HG02973 (cell line): Measurements from ENCODE around the gene BIN1.

Experiments used
- ATAC-seq: cut with Tn5 transposase; IDR thresholded peaks from one replicate; pipeline ENCODE4 v1.9.1; 2021; ENCODE audit warnings: moderate library complexity; ENCODE audit not compliant: unreplicated experiment

BIN1 gene

GRCh38 chr2:127048969-127049897 lies 57.7 kb downstream of the BIN1 start:
- ATAC-seq, result no peak

- ATAC-seq, result no peak
Observed at GRCh38 chr2:127048618-127048935, 58.4 kb downstream of the BIN1 start.

GRCh38 chr2:127047716-127048617 lies 59.0 kb downstream of the BIN1 start:
- no peak for ATAC-seq

- no peak for ATAC-seq
Observed at GRCh38 chr2:127047054-127047453, 59.9 kb downstream of the BIN1 start.

GRCh38 chr2:127046579-127046978 lies 60.4 kb downstream of the BIN1 start:
- no peak for ATAC-seq

GRCh38 chr2:127045792-127046501 lies 61.0 kb downstream of the BIN1 start:
- no peak for ATAC-seq

- ATAC-seq, result no peak
Observed at GRCh38 chr2:127044977-127045661, 61.8 kb downstream of the BIN1 start.

- ATAC-seq, result no peak
Observed at GRCh38 chr2:127044165-127044718, 62.7 kb downstream of the BIN1 start.

GRCh38 chr2:127043367-127044164 lies 63.4 kb downstream of the BIN1 start:
- ATAC-seq, result no peak

- no peak for ATAC-seq
Observed at GRCh38 chr2:127041259-127041970, 65.5 kb downstream of the BIN1 start.

- no peak for ATAC-seq
Observed at GRCh38 chr2:127040169-127040568, 66.8 kb downstream of the BIN1 start.

- peak; percentile 67 for ATAC-seq
Observed at GRCh38 chr2:127039387-127040031, 67.4 kb downstream of the BIN1 start.

- ATAC-seq, result no peak
Observed at GRCh38 chr2:127037476-127037875, 69.5 kb downstream of the BIN1 start.

GRCh38 chr2:127034883-127035611 lies 71.9 kb downstream of the BIN1 start:
- ATAC-seq, result peak; percentile 38

GRCh38 chr2:127034051-127034450 lies 72.9 kb downstream of the BIN1 start:
- no peak for ATAC-seq

- ATAC-seq, result no peak
Observed at GRCh38 chr2:127032621-127033020, 74.3 kb downstream of the BIN1 start.

GRCh38 chr2:127029350-127030051 lies 77.5 kb downstream of the BIN1 start:
- no peak for ATAC-seq
